IPS DF 19.7 (cell line): ENCODE results near the gene CTCFL.

Experiments used
- DNase-seq: peaks from one replicate; pipeline ENCODE4 v3.0.0-alpha.2; 2013; ENCODE audit warnings: low read depth, low spot score

The CTCFL gene

GRCh38 chr20:57524511-57525176 is at the start of gene CTCFL:
TSS of gene CTCFL (minus strand) at chr20:57525140. CDS start at chr20:57524205, 935 bp downstream.
- no peak for DNase-seq

GRCh38 chr20:57573894-57574293 is 49.0 kb upstream of the CTCFL start:
- DNase-seq, result peak; percentile 28

GRCh38 chr20:57573242-57573641 is 48.3 kb upstream of the CTCFL start:
- DNase-seq, result no peak

- no peak for DNase-seq
Observed at GRCh38 chr20:57571782-57572416, 47.0 kb upstream of the CTCFL start.

- no peak for DNase-seq
Observed at GRCh38 chr20:57570920-57571319, 46.0 kb upstream of the CTCFL start.

GRCh38 chr20:57570145-57570850 is 45.4 kb upstream of the CTCFL start:
- no peak for DNase-seq

- DNase-seq, result no peak
Observed at GRCh38 chr20:57568960-57569359, 44.0 kb upstream of the CTCFL start.

- no peak for DNase-seq
Observed at GRCh38 chr20:57568088-57568896, 43.4 kb upstream of the CTCFL start.

GRCh38 chr20:57567471-57568079 is 42.6 kb upstream of the CTCFL start:
- no peak for DNase-seq

- no peak for DNase-seq
Observed at GRCh38 chr20:57566803-57567459, 42.0 kb upstream of the CTCFL start.

GRCh38 chr20:57566399-57566798 is 41.5 kb upstream of the CTCFL start:
- no peak for DNase-seq

GRCh38 chr20:57564951-57565642 is 40.2 kb upstream of the CTCFL start:
- DNase-seq, result no peak

GRCh38 chr20:57564180-57564802 is 39.4 kb upstream of the CTCFL start:
- DNase-seq, result no peak

- DNase-seq, result no peak
Observed at GRCh38 chr20:57563522-57563921, 38.6 kb upstream of the CTCFL start.

GRCh38 chr20:57562541-57563465 is 37.9 kb upstream of the CTCFL start:
- no peak for DNase-seq

GRCh38 chr20:57561356-57562279 is 36.7 kb upstream of the CTCFL start:
- no peak for DNase-seq

- no peak for DNase-seq
Observed at GRCh38 chr20:57560554-57561355, 35.8 kb upstream of the CTCFL start, which contains the start of gene PCK1. TSS of gene PCK1 (plus strand) at chr20:57561110. CDS start at chr20:57561412, 302 bp downstream.
